IMR-90 (cell line): ENCODE results near the gene CNOT2. TPM values are rescaled to one million over a fixed set of nuclear protein-coding genes. Genes with fewer than 3 reads are reported as not detected.
A peak's percentile ranks its signal among the peaks of the same experiment; 100 is the strongest.

Source experiments
- ATAC-seq: fragments of 200-7000 bp; cut with Tn5 transposase; 2 replicates; pipeline ENCODE4 v1.9.1; 2020; ENCODE audit warnings: low read depth, mild to moderate bottlenecking, moderate library complexity
- BruUV-seq: library from RNA; stranded (reverse); fragments of 400-500 nt; replicated peaks from 2 replicates; lab custom pipeline; 2021; lab: Mats Ljungman, UMichigan
- CTCF ChIA-PET: fragments of 300-600 bp; formaldehyde crosslinking; extraction: SDS; loops from one replicate; lab custom pipeline; 2021; ENCODE audit warnings: antibody characterized with exemption; lab: Yijun Ruan, JAX
- POLR2A ChIA-PET: fragments of 300-600 bp; sonication (Branson Sonifier 250); formaldehyde crosslinking; loops from one replicate; lab custom pipeline; 2022; ENCODE audit warnings: antibody characterized with exemption; ENCODE audit not compliant: unreplicated experiment; lab: Charles Lee
- DNase-seq: peaks from one replicate; pipeline ENCODE4 v3.0.0; 2013
- H2AFZ ChIP-seq: replicated peaks from 2 replicates; pipeline ENCODE3; 2013; ENCODE audit warnings: low read length, mild to moderate bottlenecking; ENCODE audit not compliant: poor library complexity
- H2AK5ac ChIP-seq: 2 replicates; pipeline ENCODE4 v1.6.1; 2013; ENCODE audit warnings: low read depth, low read length, inconsistent platforms
- H2AK9ac ChIP-seq: replicated peaks from 2 replicates; pipeline ENCODE3; 2013; ENCODE audit warnings: mild to moderate bottlenecking, low read depth, low read length, moderate library complexity; ENCODE audit not compliant: poor library complexity
- H2BK120ac ChIP-seq: 2 replicates; pipeline ENCODE4 v1.6.1; 2013; ENCODE audit warnings: low read depth, low read length, inconsistent platforms
- H2BK15ac ChIP-seq: 3 replicates; pipeline ENCODE4 v1.6.1; 2013; ENCODE audit warnings: low read depth, low read length, inconsistent platforms
- H2BK20ac ChIP-seq: 2 replicates; pipeline ENCODE4 v1.6.1; 2013; ENCODE audit warnings: low read depth, mild to moderate bottlenecking, inconsistent platforms, low read length, moderate library complexity
- H2BK5ac ChIP-seq: 2 replicates; pipeline ENCODE4 v1.6.1; 2013; ENCODE audit warnings: mild to moderate bottlenecking, low read depth, low read length, inconsistent platforms; ENCODE audit not compliant: poor library complexity, severe bottlenecking
- H3K14ac ChIP-seq: replicated peaks from 2 replicates; pipeline ENCODE4 v1.6.1; 2013; ENCODE audit warnings: low read depth, low read length, inconsistent platforms
- H3K18ac ChIP-seq: 2 replicates; pipeline ENCODE4 v1.6.1; 2013; ENCODE audit warnings: low read depth, low read length, control low read depth
- H3K23ac ChIP-seq: 2 replicates; pipeline ENCODE4 v1.6.1; 2013; ENCODE audit warnings: low read depth, low read length, inconsistent platforms
- H3K27ac ChIP-seq: 2 replicates; pipeline ENCODE4 v1.5.1; 2013; ENCODE audit warnings: mild to moderate bottlenecking, control low read depth, low read length; ENCODE audit not compliant: insufficient read depth
- H3K27me3 ChIP-seq: 2 replicates; pipeline ENCODE4 v1.6.1; 2013; ENCODE audit warnings: low read length; ENCODE audit not compliant: control insufficient read depth, insufficient read depth
- H3K36me3 ChIP-seq: 2 replicates; pipeline ENCODE4 v1.6.1; 2013; ENCODE audit warnings: low read length, mixed read lengths; ENCODE audit not compliant: control insufficient read depth, insufficient read depth
- H3K4ac ChIP-seq: 2 replicates; pipeline ENCODE4 v1.6.1; 2013; ENCODE audit warnings: low read depth, low read length, inconsistent platforms
- H3K4me1 ChIP-seq: 2 replicates; pipeline ENCODE4 v1.6.1; 2013; ENCODE audit warnings: low read length, mixed read lengths; ENCODE audit not compliant: control insufficient read depth, insufficient read depth
- H3K4me2 ChIP-seq: 2 replicates; pipeline ENCODE4 v1.6.1; 2013; ENCODE audit warnings: low read depth, mild to moderate bottlenecking, control low read depth, low read length, moderate library complexity
- H3K4me3 ChIP-seq: 2 replicates; pipeline ENCODE4 v1.5.1; 2013; ENCODE audit warnings: low read depth, mild to moderate bottlenecking, control low read depth, low read length, moderate library complexity; ENCODE audit not compliant: insufficient read depth
- H3K56ac ChIP-seq: 2 replicates; pipeline ENCODE4 v1.6.1; 2013; ENCODE audit warnings: low read length, inconsistent platforms; ENCODE audit not compliant: insufficient read depth; ENCODE audit errors: extremely low read depth
- H3K79me1 ChIP-seq, 2 experiments: 2 replicates each; pipeline ENCODE4 v1.6.1; 2013; ENCODE audit warnings: low read length in 2 of 2, inconsistent platforms in 1 of 2, low read depth in 1 of 2
- H3K9ac ChIP-seq: 2 replicates; pipeline ENCODE4 v1.6.1; 2013; ENCODE audit warnings: low read depth, low read length, control low read depth
- H3K9me1 ChIP-seq: 2 replicates; pipeline ENCODE4 v1.6.1; 2013; ENCODE audit warnings: low read length, inconsistent platforms; ENCODE audit not compliant: insufficient read depth
- H3K9me3 ChIP-seq: 2 replicates; pipeline ENCODE4 v1.6.1; 2013; ENCODE audit warnings: low read length; ENCODE audit not compliant: control insufficient read depth, insufficient read depth
- H4K20me1 ChIP-seq: 2 replicates; pipeline ENCODE4 v1.6.1; 2013; ENCODE audit warnings: low read length, inconsistent platforms; ENCODE audit not compliant: insufficient read depth
- H4K5ac ChIP-seq: 2 replicates; pipeline ENCODE4 v1.6.1; 2013; ENCODE audit warnings: mild to moderate bottlenecking, low read depth, low read length, control low read depth
- H4K8ac ChIP-seq, 2 experiments: 2 replicates each; pipeline ENCODE4 v1.6.1; 2013; ENCODE audit warnings: low read depth in 2 of 2, low read length in 2 of 2, control low read depth in 1 of 2, inconsistent platforms in 1 of 2
- H4K91ac ChIP-seq: 2 replicates; pipeline ENCODE4 v1.6.1; 2013; ENCODE audit warnings: low read depth, low read length, inconsistent platforms; ENCODE audit not compliant: insufficient read depth
- BHLHE40 ChIP-seq: fragments of 150-350 bp; IDR thresholded peaks from 2 replicates; pipeline ENCODE4 v1.6.1; 2016; ENCODE audit warnings: mild to moderate bottlenecking, low read depth, low read length
- CEBPB ChIP-seq: IDR thresholded peaks from 2 replicates; pipeline ENCODE4 v1.6.1; 2012; ENCODE audit warnings: low read depth, low read length, improper control_type of control experiment
- CHD1 ChIP-seq: IDR thresholded peaks from 2 replicates; pipeline ENCODE4 v1.6.1; 2012; ENCODE audit warnings: low read depth, low read length, improper control_type of control experiment
- CTCF ChIP-seq: conservative IDR thresholded peaks from 2 replicates; pipeline ENCODE4 v1.5.1; 2012; ENCODE audit warnings: mild to moderate bottlenecking, low read depth, low read length, improper control_type of control experiment
- ELK1 ChIP-seq: fragments of 150-350 bp; IDR thresholded peaks from 2 replicates; pipeline ENCODE4 v1.6.1; 2016; ENCODE audit warnings: low read depth, mild to moderate bottlenecking, low read length, moderate library complexity, borderline replicate concordance
- MAZ ChIP-seq: IDR thresholded peaks from 2 replicates; pipeline ENCODE4 v1.6.1; 2012; ENCODE audit warnings: low read depth, mild to moderate bottlenecking, low read length, improper control_type of control experiment, moderate library complexity, borderline replicate concordance
- MXI1 ChIP-seq: IDR thresholded peaks from 2 replicates; pipeline ENCODE4 v1.6.1; 2012; ENCODE audit warnings: low read depth, mild to moderate bottlenecking, low read length, moderate library complexity, borderline replicate concordance
- NFE2L2 ChIP-seq: fragments of 150-350 bp; IDR thresholded peaks from 2 replicates; pipeline ENCODE4 v1.6.1; 2016; ENCODE audit warnings: low read depth, mild to moderate bottlenecking, low read length
- POLR2A ChIP-seq: IDR thresholded peaks from 2 replicates; pipeline ENCODE4 v1.6.1; 2012; ENCODE audit warnings: mild to moderate bottlenecking, low read depth, low read length
- RCOR1 ChIP-seq: IDR thresholded peaks from 2 replicates; pipeline ENCODE4 v1.6.1; 2012; ENCODE audit warnings: mild to moderate bottlenecking, low read length, improper control_type of control experiment; ENCODE audit not compliant: insufficient replicate concordance
- RFX5 ChIP-seq: IDR thresholded peaks from 2 replicates; pipeline ENCODE4 v1.8.0; 2012; ENCODE audit warnings: low read depth, mild to moderate bottlenecking, low read length, moderate library complexity
- dilution Hi-C: fragments of 300-500 bp; cut with HindIII; formaldehyde crosslinking; loops from one replicate; pipeline ENCODE4 v1.14.3; 2018; ENCODE audit warnings: low sequenced_read_pairs; ENCODE audit not compliant: unreplicated experiment
- in situ Hi-C: fragments of 300-500 bp; cut with MboI; formaldehyde crosslinking; loops from 3 replicates; pipeline ENCODE4 v1.14.3; 2019; ENCODE audit warnings: low sequenced_read_pairs, inconsistent platforms, mixed read lengths
- intact Hi-C: fragments of 100-400 bp; cut with micrococcal nuclease; formaldehyde crosslinking; loops from 2 replicates; pipeline ENCODE4 v1.10.0; 2022
- polyA plus RNA-seq, 3 experiments: library from polyadenylated mRNA; depleted of rRNA; stranded (reverse); fragments of >200 nt; gene quantifications; 2 replicates each; pipeline ENCODE4 v1.2.3, GENCODE V29; 2012; ENCODE audit warnings: low replicate concordance in 1 of 3
- total RNA-seq: library from RNA; depleted of rRNA; stranded (reverse); fragments of >200 nt; gene quantifications from 2 replicates; pipeline ENCODE4 v1.2.3, GENCODE V29; 2012

CNOT2 gene
- total and polyA plus RNA-seq, 2 of the 4 experiments (the other 2 are of a cell fraction): 63.4 to 159 TPM

GRCh38 chr12:70246580-70246979 lies 3.3 kb downstream of the CNOT2 start:
- in situ Hi-C loops: no loop called here

More at GRCh38 chr12:70246580-70246979, 3.3 kb downstream of the CNOT2 start:
- no peak for TF ChIP-seq BHLHE40
- no peak for TF ChIP-seq NFE2L2
- TF ChIP-seq RCOR1: no peak
- no peak for TF ChIP-seq CTCF
- TF ChIP-seq CHD1: no peak
- TF ChIP-seq CEBPB: no peak
- no peak for TF ChIP-seq ELK1
- TF ChIP-seq MAZ: no peak
- TF ChIP-seq POLR2A: no peak
- TF ChIP-seq RFX5: no peak
- TF ChIP-seq MXI1: no peak
- Histone ChIP-seq H3K9ac (no peak overlapping the region), H2AK9ac (no peak overlapping the region), H3K36me3 (no peaks in the 10 kb centered on the region), H3K9me3 (no peaks in the 10 kb centered on the region), H3K23ac (no peak overlapping the region), H4K8ac (no peak overlapping the region), H3K79me1 (peaks cover 0 to 33% of the 10 kb centered on the region in 2 experiments; a peak in 3 of 4 replicates), H4K91ac (no peak overlapping the region), H2AK5ac (no peak overlapping the region), H3K27me3 (no peaks in the 10 kb centered on the region), H4K5ac (no peak overlapping the region), H2BK5ac (peak overlapping the region; percentile 57), H3K56ac (no peak overlapping the region), H2BK15ac (no peak overlapping the region), H3K9me1 (no peaks in the 10 kb centered on the region; the same call in 1 of the 2 replicates), H3K4ac (no peak overlapping the region), H2BK20ac (no peak overlapping the region), H4K20me1 (peaks cover 64% of the 10 kb centered on the region), H2BK120ac (no peak overlapping the region), H3K4me2 (peak overlapping the region; percentile 14; the same call in 1 of the 2 replicates), H3K14ac (no peak overlapping the region), H3K4me1 (peaks cover 5% of the 10 kb centered on the region), H3K18ac (no peak overlapping the region), H3K4me3 (no peak overlapping the region), H2AFZ (no peak overlapping the region), H3K27ac (no peak overlapping the region)
- dilution Hi-C loops: no loop called here
- intact Hi-C loops: loop anchor here (10.0 kb wide), 1 partner anchor 478 kb away; no protein-coding TSS in a partner anchor
- ChIA-PET POLR2A (no interaction called here), CTCF (no interaction called here)
- no TSS peak for BruUV-seq
- no peak for ATAC-seq
- peak; percentile 59 for DNase-seq
